Measurements from ENCODE around the gene ZNF683. TPM values are rescaled to one million over a fixed set of nuclear protein-coding genes. Genes with fewer than 3 reads are reported as not detected.
"Not testable (repeated sequence)": the region's sequence is repeated elsewhere in the genome, so short reads cannot be mapped to it uniquely, and the experiment has no call there.

Gene ZNF683
- not detected in 2 replicates for total RNA-seq

DNA sequence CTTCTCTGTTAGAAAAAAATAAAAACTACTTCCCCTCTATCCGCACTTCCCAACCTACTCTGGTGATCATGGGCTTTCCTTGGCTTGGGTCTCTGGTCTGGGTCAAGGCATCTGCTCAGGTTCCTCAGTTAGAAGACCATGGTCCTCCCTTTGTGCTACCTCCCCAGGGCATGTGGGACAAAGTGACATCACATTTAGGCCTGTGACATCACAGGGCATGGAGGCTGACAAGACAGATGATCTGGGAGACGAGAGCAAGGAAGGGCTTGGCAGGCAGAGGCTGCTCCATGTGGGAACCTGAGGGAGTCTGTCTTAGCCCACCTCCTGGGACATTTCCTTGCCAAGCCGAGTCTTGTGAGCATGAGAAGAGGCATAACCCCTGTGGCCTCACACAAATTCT, at the start of gene ZNF683:
ZNF683 (minus strand) TSS at position 140 of the 400 bp plus-strand sequence. CDS start 4,179 bp downstream, outside the sequence.
- not testable (repeated sequence) for H3K9me3 ChIP-seq (ENCODE audit: low read depth, low read length); H3K27me3 ChIP-seq (ENCODE audit: insufficient read depth, low read length); H3K4me2 ChIP-seq (ENCODE audit: insufficient read depth, low read length); H3K79me2 ChIP-seq (ENCODE audit: insufficient read depth, low read length); H3K36me3 ChIP-seq (ENCODE audit: insufficient read depth, low read length); H2AFZ ChIP-seq (ENCODE audit: low read length); H4K20me1 ChIP-seq (ENCODE audit: insufficient read depth, low read length); DNase-seq (ENCODE audit: insufficient read length, low spot score, missing footprints); H3K4me3 ChIP-seq (ENCODE audit: insufficient read depth, low read length); H3K27ac ChIP-seq (ENCODE audit: low read depth, low read length)
- peaks cover 10% of the 10 kb centered on the region for H3K4me1 ChIP-seq (ENCODE audit: insufficient read depth, low read length)

DNA sequence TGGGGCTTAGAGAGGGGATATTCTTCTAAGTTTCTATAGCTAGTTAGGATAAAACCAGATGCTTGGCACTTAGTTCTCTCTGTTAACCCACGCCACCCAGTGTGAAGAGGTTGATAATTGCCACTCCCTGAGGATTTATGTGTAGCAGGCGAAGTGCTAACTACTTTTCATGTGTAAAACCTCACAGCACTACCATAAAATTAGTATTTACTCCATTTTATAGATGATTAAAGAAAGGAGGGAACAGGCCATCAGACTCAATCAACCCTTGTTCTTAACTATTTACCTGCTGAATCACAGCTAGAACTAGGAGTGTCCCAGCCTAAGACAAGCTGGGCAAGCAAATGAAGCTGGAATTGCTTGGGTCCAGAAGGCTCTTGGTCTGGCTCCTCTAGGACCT, 46.9 kb upstream of the ZNF683 start:
- no peaks in the 10 kb centered on the region for H3K36me3 ChIP-seq (ENCODE audit: insufficient read depth, low read length)
- H3K9me3 ChIP-seq (ENCODE audit: low read depth, low read length) = no peaks in the 10 kb centered on the region
- H3K4me2 ChIP-seq (ENCODE audit: insufficient read depth, low read length) = no peak overlapping the region
- no peak overlapping the region for H2AFZ ChIP-seq (ENCODE audit: low read length)
- no peaks in the 10 kb centered on the region for H3K79me2 ChIP-seq (ENCODE audit: insufficient read depth, low read length)
- no peak overlapping the region for H3K27ac ChIP-seq (ENCODE audit: low read depth, low read length)
- TF ChIP-seq, protein P1, sequence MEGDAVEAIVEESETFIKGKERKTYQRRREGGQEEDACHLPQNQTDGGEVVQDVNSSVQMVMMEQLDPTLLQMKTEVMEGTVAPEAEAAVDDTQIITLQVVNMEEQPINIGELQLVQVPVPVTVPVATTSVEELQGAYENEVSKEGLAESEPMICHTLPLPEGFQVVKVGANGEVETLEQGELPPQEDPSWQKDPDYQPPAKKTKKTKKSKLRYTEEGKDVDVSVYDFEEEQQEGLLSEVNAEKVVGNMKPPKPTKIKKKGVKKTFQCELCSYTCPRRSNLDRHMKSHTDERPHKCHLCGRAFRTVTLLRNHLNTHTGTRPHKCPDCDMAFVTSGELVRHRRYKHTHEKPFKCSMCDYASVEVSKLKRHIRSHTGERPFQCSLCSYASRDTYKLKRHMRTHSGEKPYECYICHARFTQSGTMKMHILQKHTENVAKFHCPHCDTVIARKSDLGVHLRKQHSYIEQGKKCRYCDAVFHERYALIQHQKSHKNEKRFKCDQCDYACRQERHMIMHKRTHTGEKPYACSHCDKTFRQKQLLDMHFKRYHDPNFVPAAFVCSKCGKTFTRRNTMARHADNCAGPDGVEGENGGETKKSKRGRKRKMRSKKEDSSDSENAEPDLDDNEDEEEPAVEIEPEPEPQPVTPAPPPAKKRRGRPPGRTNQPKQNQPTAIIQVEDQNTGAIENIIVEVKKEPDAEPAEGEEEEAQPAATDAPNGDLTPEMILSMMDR (IDR thresholded peaks at IDR 0.05; ENCODE audit: extremely low read depth, low read depth, low read length) = no peak
- H3K4me1 ChIP-seq (ENCODE audit: insufficient read depth, low read length) = no peaks in the 10 kb centered on the region
- no peak overlapping the region for H3K4me3 ChIP-seq (ENCODE audit: insufficient read depth, low read length)
- peaks cover 45% of the 10 kb centered on the region for H3K27me3 ChIP-seq (ENCODE audit: insufficient read depth, low read length)
- DNase-seq (ENCODE audit: insufficient read length, low spot score, missing footprints) = peak; percentile 13
- H4K20me1 ChIP-seq (ENCODE audit: insufficient read depth, low read length) = no peaks in the 10 kb centered on the region

DNA sequence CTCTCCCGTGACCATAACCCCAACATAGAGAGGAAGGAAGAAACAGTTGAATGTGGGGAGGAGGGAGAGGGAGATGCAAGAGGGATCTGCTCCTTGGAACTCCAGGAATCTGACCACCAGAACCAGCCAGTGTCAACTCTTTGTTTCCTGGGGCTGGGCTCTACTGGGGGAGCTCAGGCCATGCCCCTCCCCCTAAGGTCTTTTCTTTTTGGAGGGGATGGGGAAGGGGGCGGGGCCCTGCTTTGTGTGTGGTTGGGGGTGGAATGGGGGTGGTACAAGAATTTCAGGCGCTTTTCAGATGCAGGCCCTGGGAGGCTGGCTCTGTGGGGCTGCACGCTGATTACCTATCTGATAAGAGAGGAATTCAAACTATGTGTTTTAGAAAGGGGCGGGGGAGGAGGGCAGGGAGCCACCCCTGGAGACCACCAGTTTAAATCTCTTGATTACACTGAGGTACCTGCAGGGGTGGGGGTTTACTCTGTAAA, 46.4 kb upstream of the ZNF683 start:
- TF ChIP-seq, protein P1 (IDR thresholded peaks at IDR 0.05; ENCODE audit: extremely low read depth, low read depth, low read length) = no peak
- H3K36me3 ChIP-seq (ENCODE audit: insufficient read depth, low read length) = no peaks in the 10 kb centered on the region

DNA sequence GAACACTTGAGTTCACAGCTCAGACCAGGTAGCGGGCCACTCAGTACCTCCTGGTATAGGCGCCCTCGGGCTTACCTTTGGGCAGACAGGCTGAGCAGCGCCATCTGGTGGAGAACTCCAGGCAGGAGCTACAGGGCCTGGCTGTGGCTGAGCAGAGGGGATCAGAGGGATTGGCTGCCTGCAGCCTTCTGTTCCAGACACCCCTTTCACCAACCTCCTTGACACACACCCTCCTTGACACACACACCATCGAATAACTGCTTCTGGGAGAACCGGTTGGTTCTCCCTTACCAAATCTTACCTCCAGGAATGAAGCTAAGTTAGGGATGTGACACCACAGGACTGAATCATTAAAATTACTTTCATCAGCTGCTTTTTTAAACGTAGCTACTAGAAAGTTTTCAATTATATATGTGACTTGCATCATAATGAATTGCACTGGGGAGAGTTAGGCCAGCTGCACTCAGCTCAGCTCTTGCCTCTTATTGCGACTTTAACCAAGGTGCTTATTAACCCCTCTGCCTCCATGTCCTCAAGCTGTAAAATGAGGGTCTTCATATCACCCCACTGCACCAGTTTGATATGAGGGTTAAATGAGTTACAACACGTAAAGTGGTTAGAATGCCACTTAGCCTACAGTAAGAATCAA, 44.7 kb upstream of the ZNF683 start:
- H3K4me2 ChIP-seq (ENCODE audit: insufficient read depth, low read length) = no peak overlapping the region
- H3K9me3 ChIP-seq (ENCODE audit: low read depth, low read length) = no peaks in the 10 kb centered on the region
- H3K27me3 ChIP-seq (ENCODE audit: insufficient read depth, low read length) = peaks cover 60% of the 10 kb centered on the region
- H3K79me2 ChIP-seq (ENCODE audit: insufficient read depth, low read length) = no peaks in the 10 kb centered on the region
- H3K4me1 ChIP-seq (ENCODE audit: insufficient read depth, low read length) = no peaks in the 10 kb centered on the region
- no peaks in the 10 kb centered on the region for H3K36me3 ChIP-seq (ENCODE audit: insufficient read depth, low read length)
- H2AFZ ChIP-seq (ENCODE audit: low read length) = no peak overlapping the region
- no peak overlapping the region for H3K4me3 ChIP-seq (ENCODE audit: insufficient read depth, low read length)
- H3K27ac ChIP-seq (ENCODE audit: low read depth, low read length) = no peak overlapping the region
- TF ChIP-seq, protein P1 (IDR thresholded peaks at IDR 0.05; ENCODE audit: extremely low read depth, low read depth, low read length) = peak; percentile 82
- DNase-seq (ENCODE audit: insufficient read length, low spot score, missing footprints) = peak; percentile 91
- no peaks in the 10 kb centered on the region for H4K20me1 ChIP-seq (ENCODE audit: insufficient read depth, low read length)

More for the DNA sequence above, 46.4 kb upstream of the ZNF683 start:
- no peak overlapping the region for H3K4me2 ChIP-seq (ENCODE audit: insufficient read depth, low read length)
- H3K4me3 ChIP-seq (ENCODE audit: insufficient read depth, low read length) = no peak overlapping the region
- H4K20me1 ChIP-seq (ENCODE audit: insufficient read depth, low read length) = no peaks in the 10 kb centered on the region
- no peaks in the 10 kb centered on the region for H3K9me3 ChIP-seq (ENCODE audit: low read depth, low read length)
- no peaks in the 10 kb centered on the region for H3K79me2 ChIP-seq (ENCODE audit: insufficient read depth, low read length)
- DNase-seq (ENCODE audit: insufficient read length, low spot score, missing footprints) = peak; percentile 22
- H3K27ac ChIP-seq (ENCODE audit: low read depth, low read length) = no peak overlapping the region
- peaks cover 51% of the 10 kb centered on the region for H3K27me3 ChIP-seq (ENCODE audit: insufficient read depth, low read length)
- no peak overlapping the region for H2AFZ ChIP-seq (ENCODE audit: low read length)
- H3K4me1 ChIP-seq (ENCODE audit: insufficient read depth, low read length) = no peaks in the 10 kb centered on the region
